Prostate gland (tissue), 1 donor: ENCODE data around the gene NIPA2.

ENCODE experiments used
- POLR2A ChIP-seq: fragments of 450-650 bp; IDR thresholded peaks from one replicate; pipeline ENCODE4 v1.6.1; 2016; ENCODE audit warnings: antibody characterized with exemption, mild to moderate bottlenecking
- POLR2AphosphoS5 ChIP-seq: sonication (generic); formaldehyde crosslinking; IDR thresholded peaks from one replicate; pipeline ENCODE4 v1.6.1; 2017; ENCODE audit warnings: antibody characterized with exemption

GRCh38 chr15:22880068-22880980 is 41.9 kb downstream of the NIPA2 start:
- no peak for TF ChIP-seq POLR2A
- TF ChIP-seq POLR2AphosphoS5: no peak
